ENCODE results near the gene CINP. TPM values are rescaled to one million over a fixed set of nuclear protein-coding genes. Genes with fewer than 3 reads are reported as not detected.

CINP gene
- total RNA-seq, 1 donor from 2014 or later: 6.8 TPM

- no peaks in the 10 kb centered on the region for H3K4me1 ChIP-seq
- H3K27ac ChIP-seq: no peak overlapping the region
These were observed 7.7 kb upstream of the CINP start for GRCh38 chr14:102370305-102370809.

DNA sequence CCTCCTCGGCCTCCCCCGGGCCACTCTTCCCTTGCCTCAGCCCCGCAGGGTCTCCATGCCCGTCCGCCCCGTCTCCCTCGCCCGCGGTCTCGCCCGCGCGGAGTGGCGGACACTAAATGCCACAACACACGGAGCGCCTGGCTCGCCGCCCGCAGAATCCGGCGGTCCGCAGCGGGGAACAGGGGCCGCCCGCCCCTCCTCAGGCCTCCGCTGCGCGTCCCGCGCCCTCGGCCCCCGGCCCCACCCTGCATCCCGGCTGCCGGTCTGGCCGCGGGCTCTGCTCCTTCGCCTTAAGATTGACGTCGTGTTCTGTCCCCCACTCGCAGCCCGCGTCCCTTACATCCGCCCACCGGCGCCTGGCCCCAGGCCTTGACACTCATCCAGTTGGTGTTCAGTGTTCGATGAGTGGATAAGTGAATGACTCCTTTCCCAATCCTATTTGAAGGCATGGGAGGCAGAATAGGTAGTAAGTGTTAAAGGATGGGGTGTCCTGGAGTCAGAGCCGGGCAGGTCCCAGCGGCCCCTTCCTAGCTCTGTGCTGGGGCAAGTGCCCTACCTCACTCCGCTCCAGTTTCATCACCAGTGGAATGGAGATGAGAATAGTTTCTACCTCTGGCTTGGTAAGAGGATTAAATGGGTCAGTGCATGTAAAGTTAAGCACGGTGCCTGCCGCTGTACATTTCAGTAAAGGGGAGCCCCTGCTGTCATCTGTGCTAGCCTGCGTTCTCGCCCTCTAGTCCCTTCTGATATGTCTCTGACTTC lies 673 bp upstream of the CINP start:
- DNase-seq (ENCODE audit: low spot score in 2 of 2): peak in 1 of 2 donors; percentile 77
- intact Hi-C loops (cut with DNase I): loop anchor here (1.0 to 5.0 kb wide), 5 partner anchors 44 to 603 kb away; partner anchors contain the start of genes PPP2R5C, RCOR1 and ZNF839
- H3K9me3 ChIP-seq: no peaks in the 10 kb centered on the region
- TF ChIP-seq CTCF (IDR thresholded peaks at IDR 0.05): no peak
- peak overlapping the region; percentile 86 to 93 for H3K4me3 ChIP-seq
- H3K4me1 ChIP-seq: peaks cover 0 to 16% of the 10 kb centered on the region in 2 donors
- H3K27me3 ChIP-seq: no peaks in the 10 kb centered on the region
- peaks cover 6% of the 10 kb centered on the region in 2 donors for H3K36me3 ChIP-seq
- peak overlapping the region; percentile 91 to 95 for H3K27ac ChIP-seq

More at GRCh38 chr14:102370305-102370809, 7.7 kb upstream of the CINP start:
- Histone ChIP-seq H3K27me3 (no peaks in the 10 kb centered on the region), H3K4me3 (no peak overlapping the region), H3K36me3 (peaks cover 0 to 4% of the 10 kb centered on the region in 2 donors), H3K9me3 (no peaks in the 10 kb centered on the region)
- no peak for DNase-seq (ENCODE audit: low spot score in 2 of 2)
- no peak for TF ChIP-seq CTCF (IDR thresholded peaks at IDR 0.05)
- intact Hi-C loops (cut with DNase I): no loop called here

DNA sequence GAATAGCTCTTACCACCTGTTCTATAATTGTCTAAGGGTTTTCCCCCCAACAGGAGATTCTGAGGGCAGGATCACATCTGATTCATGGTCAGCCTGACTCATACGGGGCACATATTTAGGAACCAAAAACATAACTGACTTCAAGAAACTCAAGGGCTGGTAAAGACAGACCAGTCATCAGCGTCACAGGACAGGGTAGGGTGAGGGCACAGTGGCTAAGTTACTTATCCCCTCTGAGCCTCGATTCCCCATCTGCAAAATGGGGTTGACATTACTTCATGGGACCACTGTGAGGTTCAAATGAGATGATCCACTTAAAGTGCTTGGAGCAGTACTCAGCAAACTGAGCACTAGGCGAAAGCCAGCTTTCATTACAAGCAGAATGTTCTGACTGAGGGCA lies 606 bp downstream of the CINP start:
- Histone ChIP-seq H3K27ac (peak overlapping the region; percentile 91 to 95), H3K36me3 (peaks cover 15 to 17% of the 10 kb centered on the region in 2 donors), H3K4me3 (peak overlapping the region; percentile 86 to 93), H3K9me3 (no peaks in the 10 kb centered on the region), H3K27me3 (no peaks in the 10 kb centered on the region), H3K4me1 (peaks cover 0 to 16% of the 10 kb centered on the region in 2 donors)
- TF ChIP-seq CTCF (IDR thresholded peaks at IDR 0.05): no peak
- intact Hi-C loops (cut with DNase I): loop anchor here (2.0 to 5.0 kb wide), 3 partner anchors 155 to 601 kb away; partner anchors contain the start of genes PPP2R5C and RCOR1
- DNase-seq (ENCODE audit: low spot score in 2 of 2): no peak

GRCh38 chr14:102360388-102360787 lies 2.3 kb downstream of the CINP start:
- Histone ChIP-seq H3K4me1 (peaks cover 0 to 16% of the 10 kb centered on the region in 2 donors), H3K9me3 (no peaks in the 10 kb centered on the region), H3K27ac (no peak overlapping the region), H3K4me3 (no peak overlapping the region), H3K36me3 (peaks cover 19 to 34% of the 10 kb centered on the region in 2 donors), H3K27me3 (no peaks in the 10 kb centered on the region)
- no peak for DNase-seq (ENCODE audit: low spot score in 2 of 2)
- intact Hi-C loops (cut with DNase I): loop anchor here (5.0 kb wide), 1 partner anchor 157 kb away; no protein-coding TSS in a partner anchor
- no peak for TF ChIP-seq CTCF (IDR thresholded peaks at IDR 0.05)

- peaks cover 30 to 44% of the 10 kb centered on the region in 2 donors for H3K36me3 ChIP-seq
- H3K9me3 ChIP-seq: no peaks in the 10 kb centered on the region
- H3K27me3 ChIP-seq: no peaks in the 10 kb centered on the region
- DNase-seq (ENCODE audit: low spot score in 2 of 2): no peak
- TF ChIP-seq CTCF (IDR thresholded peaks at IDR 0.05): no peak
- H3K27ac ChIP-seq: no peak overlapping the region
- H3K4me1 ChIP-seq: peaks cover 0 to 14% of the 10 kb centered on the region in 2 donors
- no peak overlapping the region for H3K4me3 ChIP-seq
- intact Hi-C loops (cut with DNase I): no loop called here
These were observed 3.3 kb downstream of the CINP start for GRCh38 chr14:102359341-102359740.

All from ascending aorta (tissue), 2 donors.